Measurements from ENCODE around the gene MIOX.

MIOX gene

GRCh38 chr22:50490531-50491308 is 4.1 kb downstream of the MIOX start:
- TF ChIP-seq CTCF (IDR thresholded peaks at IDR 0.05; ENCODE audit: low read length, missing control alignments) = no peak
- no peak for DNase-seq (ENCODE audit: low read depth)
- no peak overlapping the region for H3K4me3 ChIP-seq (replicated peaks; ENCODE audit: low read depth, low read length)

- no peak overlapping the region for H3K4me3 ChIP-seq (replicated peaks; ENCODE audit: low read depth, low read length)
- no peak for TF ChIP-seq CTCF (IDR thresholded peaks at IDR 0.05; ENCODE audit: low read length, missing control alignments)
- no peak for DNase-seq (ENCODE audit: low read depth)
Observed at GRCh38 chr22:50497093-50497492, 10.4 kb downstream of the MIOX start.

GRCh38 chr22:50498322-50498890 is 11.7 kb downstream of the MIOX start:
- DNase-seq (ENCODE audit: low read depth) = peak; percentile 68
- peak; percentile 86 for TF ChIP-seq CTCF (IDR thresholded peaks at IDR 0.05; ENCODE audit: low read length, missing control alignments)
- H3K4me3 ChIP-seq (replicated peaks; ENCODE audit: low read depth, low read length) = no peak overlapping the region

- TF ChIP-seq CTCF (IDR thresholded peaks at IDR 0.05; ENCODE audit: low read length, missing control alignments) = no peak
- DNase-seq (ENCODE audit: low read depth) = no peak
Observed at GRCh38 chr22:50500452-50500851, 13.8 kb downstream of the MIOX start.

GRCh38 chr22:50502096-50502495 is 15.4 kb downstream of the MIOX start:
- no peak overlapping the region for H3K4me3 ChIP-seq (replicated peaks; ENCODE audit: low read depth, low read length)
- DNase-seq (ENCODE audit: low read depth) = no peak
- no peak for TF ChIP-seq CTCF (IDR thresholded peaks at IDR 0.05; ENCODE audit: low read length, missing control alignments)

More at GRCh38 chr22:50500452-50500851, 13.8 kb downstream of the MIOX start:
- H3K4me3 ChIP-seq (replicated peaks; ENCODE audit: low read depth, low read length) = no peak overlapping the region

GRCh38 chr22:50502628-50503474 is 16.2 kb downstream of the MIOX start:
- no peak for TF ChIP-seq CTCF (IDR thresholded peaks at IDR 0.05; ENCODE audit: low read length, missing control alignments)
- H3K4me3 ChIP-seq (replicated peaks; ENCODE audit: low read depth, low read length) = no peak overlapping the region
- no peak for DNase-seq (ENCODE audit: low read depth)
